MM.1S (cell line): ENCODE data around the gene EPB41L2.

Experiments
- CTCF ChIP-seq: fragments of 300-600 bp; sonication (generic); IDR thresholded peaks from 2 replicates; pipeline ENCODE4 v1.5.1; 2016; ENCODE audit warnings: antibody characterized with exemption, low read length, mixed read lengths
- EZH2 ChIP-seq: fragments of 300-600 bp; sonication (generic); optimal IDR thresholded peaks from 2 replicates; pipeline ENCODE3; 2017; ENCODE audit warnings: low read depth, mild to moderate bottlenecking, antibody characterized with exemption, low read length, mixed read lengths
- EZH2phosphoT487 ChIP-seq: fragments of 300-600 bp; sonication (generic); IDR thresholded peaks from 2 replicates; pipeline ENCODE4 v1.6.1; 2018; ENCODE audit warnings: antibody characterized with exemption, low read length

- no peak for TF ChIP-seq CTCF
- TF ChIP-seq EZH2phosphoT487, result no peak
- no peak for TF ChIP-seq EZH2
Observed at GRCh38 chr6:131037194-131037897, 25.7 kb downstream of the EPB41L2 start.
